GM18909 (cell line): Measurements from ENCODE around the gene JADE3.

Source experiments
- ATAC-seq: cut with Tn5 transposase; IDR thresholded peaks from one replicate; pipeline ENCODE4 v1.9.1; 2021; ENCODE audit warnings: mild to moderate bottlenecking; ENCODE audit not compliant: unreplicated experiment, poor library complexity

JADE3 gene

DNA sequence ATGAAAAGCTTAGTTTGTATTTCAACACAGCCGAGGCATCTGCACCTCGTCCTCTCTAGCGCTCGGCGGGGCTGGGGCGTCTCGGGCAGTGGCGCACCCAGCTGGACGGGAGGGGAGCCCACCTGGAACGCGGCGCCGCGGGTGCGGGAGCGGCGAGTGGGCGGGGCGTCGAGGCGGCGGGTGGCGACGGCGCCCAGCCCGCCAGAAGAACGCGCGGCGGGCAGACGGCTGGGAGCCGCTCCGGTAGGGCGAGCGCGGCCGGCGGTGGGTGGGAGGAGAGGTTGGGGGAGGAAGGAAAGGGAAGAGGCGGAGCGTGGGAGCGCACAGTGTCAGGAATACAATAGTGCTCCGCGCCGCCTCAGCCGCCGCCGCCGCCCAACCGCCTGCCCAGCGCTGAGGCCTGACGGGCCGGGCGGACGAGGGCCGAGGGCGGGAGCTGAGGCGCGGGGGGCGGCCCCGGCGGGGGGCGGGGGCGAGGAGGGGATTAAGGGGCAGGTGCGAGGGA lies at the start of gene JADE3:
TSS of gene JADE3 (plus strand) at position 324 of the 505 bp plus-strand sequence. CDS start 72,474 bp downstream, outside the sequence.
- ATAC-seq: peak; percentile 40

DNA sequence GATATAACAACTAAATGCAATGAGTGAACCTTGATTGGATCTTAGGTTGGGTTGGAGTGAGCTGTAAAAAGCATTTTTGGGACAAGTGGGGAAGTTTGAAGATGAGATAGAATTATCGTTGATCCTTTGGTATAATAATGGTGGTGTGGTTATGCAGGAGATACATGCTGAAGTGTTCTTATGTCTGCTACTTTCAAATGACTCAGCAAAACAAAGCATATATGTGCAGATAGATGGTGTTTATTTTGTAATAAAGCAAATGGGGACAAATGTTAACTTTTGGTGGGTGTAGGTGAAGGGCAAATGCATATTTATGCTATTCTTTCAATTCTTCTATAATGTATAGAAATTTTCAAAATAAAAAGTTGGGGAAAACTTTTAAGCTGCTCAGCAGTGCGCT lies 49.1 kb upstream of the JADE3 start:
- ATAC-seq: no peak

DNA sequence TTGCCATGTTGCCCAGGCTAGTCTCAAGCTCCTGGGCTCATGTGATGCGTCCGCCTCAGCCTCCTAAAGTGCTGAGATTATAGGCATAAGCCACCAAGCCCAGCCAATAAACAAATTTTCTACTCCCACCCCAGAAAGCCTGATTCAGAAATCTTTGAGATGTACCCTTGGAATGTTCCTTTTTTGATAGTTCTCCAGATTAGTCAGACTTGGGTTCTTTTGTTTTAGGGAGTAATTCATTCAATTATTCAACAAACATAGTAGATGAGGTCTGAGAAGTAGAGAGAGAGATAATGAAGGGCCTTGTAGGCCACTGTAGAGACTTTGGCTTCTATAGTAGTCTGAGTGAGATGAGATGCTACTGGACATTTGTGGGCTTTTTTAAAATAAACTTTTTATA lies 47.6 kb upstream of the JADE3 start:
- ATAC-seq: no peak

DNA sequence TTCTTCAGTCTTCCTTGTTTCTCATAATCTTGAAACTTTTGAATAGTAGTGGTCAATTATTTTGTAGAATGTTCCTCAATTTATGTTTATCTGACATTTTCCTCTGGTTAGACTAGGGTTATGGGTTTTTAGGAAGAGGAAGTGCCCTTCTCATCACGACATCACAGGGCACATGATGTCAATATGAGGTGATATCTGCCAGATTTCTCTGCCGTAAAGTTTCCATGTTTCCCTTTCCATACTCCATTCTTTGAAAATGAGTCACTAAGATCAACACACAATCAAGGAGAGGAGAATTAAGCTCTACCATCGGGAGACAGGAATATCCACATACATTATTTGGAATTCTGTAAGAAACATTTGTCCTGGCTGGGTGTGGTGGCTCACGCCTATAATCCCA lies 46.9 kb upstream of the JADE3 start:
- no peak for ATAC-seq

DNA sequence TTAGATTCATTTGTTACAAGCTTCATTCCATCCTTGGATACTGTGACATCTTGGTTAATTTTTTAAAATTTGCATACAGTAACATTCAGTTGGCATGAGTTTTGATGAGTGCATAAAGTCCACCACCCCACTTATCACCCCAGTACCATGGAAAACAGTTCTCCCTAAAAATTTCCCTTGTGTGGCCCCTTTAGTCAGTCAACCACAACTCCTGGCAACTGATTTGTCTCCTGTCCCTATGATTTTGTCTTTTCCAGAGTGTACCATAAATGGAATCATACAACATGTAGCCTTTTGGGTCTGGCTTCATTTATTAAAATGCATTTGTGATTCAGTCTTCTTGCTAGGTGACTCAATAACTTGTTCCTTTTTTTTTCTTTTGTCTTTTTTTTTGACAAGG lies 45.5 kb upstream of the JADE3 start:
- no peak for ATAC-seq

DNA sequence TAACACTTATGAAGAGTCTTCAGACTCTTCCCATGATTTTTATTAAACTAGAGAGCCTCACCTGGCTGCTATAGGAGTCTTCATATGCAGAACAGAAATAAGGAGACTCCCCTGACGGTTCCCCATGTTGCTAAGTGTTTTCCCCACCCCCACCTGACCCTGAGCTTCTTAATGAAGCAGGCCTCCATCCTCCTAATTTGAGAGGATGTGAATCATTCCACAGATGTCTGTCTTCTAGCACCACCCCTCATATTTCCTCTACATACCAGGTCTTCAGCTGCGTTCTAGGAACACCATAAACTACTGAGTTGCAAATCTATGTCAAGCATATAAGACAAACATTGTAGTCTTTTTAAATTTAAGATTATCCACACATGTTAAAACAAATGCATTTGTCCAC lies 38.5 kb upstream of the JADE3 start:
- no peak for ATAC-seq

DNA sequence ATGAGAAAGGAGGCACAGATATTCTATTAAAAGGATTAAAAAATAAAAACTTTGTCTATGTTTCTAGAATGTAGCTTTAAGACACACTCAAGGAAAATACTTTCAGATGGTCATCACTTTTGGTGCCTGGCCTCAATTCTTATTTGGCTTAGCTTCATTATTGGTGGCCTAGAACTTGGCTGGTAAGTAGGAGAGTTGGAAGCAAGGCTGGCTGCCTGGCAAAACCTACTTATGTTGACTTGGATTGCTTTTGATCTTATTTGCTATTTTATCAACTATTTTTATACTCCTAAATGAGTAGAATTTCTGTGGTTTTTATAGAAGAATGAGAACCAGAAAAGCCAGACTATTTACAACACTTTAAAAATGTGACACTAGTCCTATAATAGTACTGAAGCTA lies 35.3 kb upstream of the JADE3 start:
- no peak for ATAC-seq

DNA sequence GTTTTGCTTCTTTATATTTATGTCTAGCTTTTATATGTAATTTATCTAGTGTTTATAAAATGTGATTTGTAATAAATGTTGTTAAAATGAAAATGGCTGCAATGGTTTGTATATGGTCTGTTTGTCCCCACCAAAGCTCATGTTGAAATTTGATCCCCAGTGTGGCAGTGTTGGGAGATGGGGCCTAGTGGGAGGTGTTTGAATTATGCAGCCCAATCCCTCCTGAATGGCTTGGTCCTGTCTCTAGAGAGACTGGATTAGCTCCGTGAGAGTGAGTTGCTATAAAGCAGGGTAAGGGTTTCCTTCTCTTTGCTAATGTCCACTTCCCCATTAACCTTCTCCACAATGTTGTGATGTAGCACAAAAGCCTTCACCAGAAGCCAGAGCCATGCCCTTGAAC lies 30.0 kb upstream of the JADE3 start:
- ATAC-seq: no peak

DNA sequence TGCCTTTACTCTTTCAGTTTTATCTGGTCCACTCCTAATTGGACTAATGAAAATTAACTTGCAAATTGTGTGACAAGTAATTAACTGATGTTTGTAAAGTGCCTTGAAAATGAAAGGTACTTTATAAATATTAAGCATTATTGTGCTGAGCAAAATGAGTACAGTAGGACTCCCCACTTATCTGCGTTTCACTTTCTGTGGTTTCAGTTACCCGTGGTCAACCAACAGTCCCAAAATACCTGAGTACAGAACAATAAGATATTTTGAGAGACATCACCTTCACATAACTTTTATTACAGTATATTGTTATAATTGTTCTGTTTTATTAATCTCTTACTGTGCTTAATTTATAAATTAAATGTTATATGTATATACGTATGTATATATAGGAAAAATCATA lies 27.4 kb upstream of the JADE3 start:
- ATAC-seq: no peak

DNA sequence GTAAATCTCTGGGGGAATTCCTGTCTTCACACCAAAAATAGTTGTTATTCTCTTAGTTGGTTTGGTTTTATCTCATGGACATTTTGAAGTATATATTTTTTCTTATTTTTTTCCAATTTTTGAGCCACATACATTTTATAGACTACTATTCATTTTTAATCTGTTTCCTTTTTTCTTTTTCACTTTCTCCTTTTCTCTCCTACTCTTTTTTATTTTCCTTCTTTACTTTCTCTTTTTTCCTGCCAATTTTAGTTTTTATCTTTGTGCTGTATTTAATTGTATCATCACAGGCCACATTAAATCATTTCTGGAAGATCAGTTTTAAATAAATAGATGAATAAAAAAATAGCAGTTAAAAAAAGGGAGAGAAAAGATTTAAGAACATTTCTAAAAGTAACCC lies 14.0 kb upstream of the JADE3 start:
- ATAC-seq: no peak

DNA sequence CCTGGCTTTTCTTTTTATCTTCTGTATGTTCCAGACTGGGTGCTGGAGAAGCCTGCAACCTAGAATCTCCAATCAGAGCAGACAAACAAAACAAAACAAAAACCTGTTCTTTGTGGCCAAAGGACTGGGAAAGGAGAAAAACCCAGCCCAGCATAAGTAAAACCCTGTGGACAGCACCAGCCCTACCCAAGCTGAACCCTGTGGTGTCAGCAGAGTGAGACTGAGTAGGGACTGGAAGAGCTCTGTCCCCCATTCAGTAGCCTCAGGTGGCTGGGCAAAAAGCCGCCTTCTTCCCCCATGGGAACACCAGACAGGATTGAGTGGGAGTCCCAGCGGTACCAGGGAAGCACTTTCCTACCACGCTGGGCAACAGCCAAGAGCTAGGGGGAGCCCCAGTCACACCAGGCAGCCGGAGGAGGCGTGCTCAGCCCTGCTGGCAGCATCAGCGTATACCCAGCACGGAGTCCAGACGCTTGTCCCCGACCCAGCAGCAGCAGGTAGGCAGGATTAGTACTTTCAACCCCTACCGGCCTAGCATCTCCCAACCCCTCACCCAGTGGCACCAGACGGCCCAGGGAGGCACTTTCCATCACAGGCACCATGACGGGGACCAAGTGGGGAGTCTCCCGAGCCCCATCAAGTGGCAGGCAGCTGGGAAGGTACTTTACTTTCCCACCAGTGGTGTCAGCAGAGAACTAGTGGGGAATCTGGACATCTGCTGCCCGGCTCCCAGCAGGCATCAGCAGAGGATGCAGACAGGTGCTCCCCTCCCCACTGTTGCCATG lies 8.6 kb upstream of the JADE3 start:
- peak; percentile 94 for ATAC-seq

DNA sequence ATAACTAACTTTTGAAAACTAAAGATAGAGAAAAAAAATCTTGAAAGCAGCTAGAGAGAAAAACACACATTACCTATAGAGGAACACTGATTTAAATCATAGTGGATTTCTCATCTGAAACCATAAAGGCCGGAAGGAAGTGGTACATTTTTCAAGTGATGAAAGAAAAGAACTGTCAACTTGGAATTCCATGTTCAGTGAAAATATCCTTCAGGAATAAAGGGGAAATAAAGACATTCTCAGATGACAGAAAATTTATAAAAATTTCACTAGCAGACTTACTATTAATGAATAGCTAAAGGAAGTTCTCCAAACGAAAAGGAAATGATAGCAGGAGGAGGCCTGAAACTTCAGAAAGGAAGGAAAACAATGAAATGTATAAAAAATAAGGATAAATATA lies 7.6 kb upstream of the JADE3 start:
- no peak for ATAC-seq

DNA sequence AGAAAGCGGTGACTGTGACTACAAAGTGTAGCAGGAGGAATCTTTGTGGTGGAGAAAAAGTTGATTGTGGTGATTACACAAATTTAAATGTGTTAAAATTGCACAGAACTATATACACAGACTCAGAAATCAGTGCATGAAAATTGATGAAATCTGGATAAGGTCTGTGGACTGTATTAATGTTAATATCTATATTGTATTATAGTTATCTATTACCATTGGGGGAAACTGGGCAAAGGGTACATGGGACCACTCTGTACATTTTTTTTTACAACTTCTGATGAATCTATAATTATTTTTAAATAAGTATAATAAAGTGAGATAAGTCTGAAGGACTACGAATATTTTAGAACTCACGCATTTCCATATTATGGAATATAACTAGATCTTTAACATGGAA lies 1.8 kb upstream of the JADE3 start:
- no peak for ATAC-seq

DNA sequence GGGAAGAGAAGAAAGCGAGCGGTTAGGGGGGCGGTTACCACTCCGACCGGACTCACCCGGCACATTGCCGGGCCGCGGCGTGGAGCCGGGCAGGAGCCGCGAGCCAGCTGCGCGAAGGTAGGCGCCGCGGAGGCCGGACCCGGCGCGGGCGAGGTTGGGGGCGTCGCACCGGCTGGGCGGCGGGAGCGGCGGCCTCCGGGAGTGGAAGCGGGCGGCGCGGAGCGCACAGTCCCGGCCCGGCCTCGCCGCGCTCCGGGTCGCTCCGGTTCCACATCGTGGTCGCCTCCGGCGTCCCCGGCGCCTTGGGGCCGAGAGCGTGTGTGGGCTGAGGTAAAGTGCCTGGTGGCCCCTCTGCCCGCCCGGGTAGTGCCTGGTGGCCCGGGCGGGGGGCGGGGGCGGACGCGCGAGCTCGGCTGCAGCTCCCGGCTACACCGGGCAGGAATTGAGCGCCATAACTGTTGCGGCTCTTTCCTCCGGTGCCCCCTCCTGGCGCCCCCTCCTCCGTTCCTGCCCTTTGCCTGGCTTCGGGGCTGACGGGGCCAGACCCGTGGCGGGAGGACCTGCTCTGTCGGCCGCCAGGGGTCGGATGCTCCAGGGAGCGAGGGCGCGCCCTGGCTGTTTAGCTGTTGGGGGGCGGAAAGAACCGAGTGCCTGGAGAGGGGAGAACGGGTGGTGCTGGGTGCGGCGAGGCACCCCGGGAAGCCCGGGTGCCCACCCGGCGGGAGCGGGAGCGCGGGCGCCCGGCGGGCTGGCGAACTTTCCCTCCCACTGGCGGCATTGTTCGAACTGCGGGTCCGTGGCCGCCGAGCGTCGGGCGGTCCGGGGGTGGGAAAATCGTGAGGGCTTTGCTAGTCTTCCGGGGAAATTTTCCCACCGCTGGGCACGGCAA lies 626 bp downstream of the JADE3 start:
- ATAC-seq: peak; percentile 53

DNA sequence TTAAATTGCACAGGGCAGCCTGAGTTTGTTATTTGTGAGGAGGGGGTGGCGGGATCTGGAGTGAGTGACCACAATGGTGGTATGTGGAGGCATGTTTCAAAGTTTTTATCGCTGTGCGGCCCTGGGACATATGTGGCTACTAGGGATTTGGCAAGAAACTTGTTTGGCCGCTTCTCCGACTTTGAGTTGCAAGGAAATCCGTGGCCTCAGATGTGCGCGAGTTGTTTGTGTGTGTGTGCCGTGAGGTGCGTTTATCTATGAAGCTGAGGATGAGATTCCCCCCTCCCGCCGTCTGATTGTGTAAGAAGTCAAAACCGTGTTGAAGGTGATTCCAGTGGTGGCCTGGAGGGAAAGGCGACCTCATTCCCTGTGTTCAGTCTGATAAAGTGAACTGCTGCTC lies 1.4 kb downstream of the JADE3 start:
- no peak for ATAC-seq

DNA sequence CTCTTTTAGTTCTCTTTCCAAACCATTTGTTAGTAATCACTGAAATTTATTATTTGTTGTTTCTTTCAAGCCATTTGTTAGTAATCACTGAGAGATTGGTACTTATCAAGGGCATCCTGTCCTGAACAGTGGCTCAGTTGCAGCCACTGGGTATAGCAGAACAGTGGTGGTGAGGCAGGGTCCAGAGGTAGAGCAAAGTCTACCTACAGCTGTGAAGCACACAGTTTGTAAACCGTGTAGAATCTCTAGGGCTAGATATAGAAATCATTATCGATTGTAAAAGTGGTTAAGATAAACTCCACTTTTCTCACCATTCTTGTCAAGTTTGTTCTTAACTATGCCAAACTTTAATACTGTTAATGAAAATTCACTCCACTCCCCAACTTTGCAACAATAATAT lies 4.1 kb downstream of the JADE3 start:
- no peak for ATAC-seq

DNA sequence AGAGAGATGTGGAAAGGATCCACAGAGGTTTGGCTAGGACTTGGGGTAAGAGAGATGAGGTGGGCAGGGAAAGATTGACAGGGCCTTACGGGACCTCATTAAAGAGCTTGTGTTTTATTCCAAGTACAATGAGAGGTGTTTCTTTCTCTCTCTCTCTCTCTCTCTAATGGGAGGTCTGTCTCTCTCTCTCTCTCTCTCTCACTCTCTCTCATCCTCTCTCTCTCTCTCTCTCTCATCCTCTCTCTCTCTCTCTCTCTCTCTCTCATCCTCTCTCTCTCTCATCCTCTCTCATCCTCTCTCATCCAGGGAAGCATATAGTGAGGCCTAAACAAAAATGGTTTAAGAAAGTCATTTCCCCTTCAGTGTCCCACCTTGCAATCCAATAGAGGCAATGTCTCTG lies 5.4 kb downstream of the JADE3 start:
- no peak for ATAC-seq

DNA sequence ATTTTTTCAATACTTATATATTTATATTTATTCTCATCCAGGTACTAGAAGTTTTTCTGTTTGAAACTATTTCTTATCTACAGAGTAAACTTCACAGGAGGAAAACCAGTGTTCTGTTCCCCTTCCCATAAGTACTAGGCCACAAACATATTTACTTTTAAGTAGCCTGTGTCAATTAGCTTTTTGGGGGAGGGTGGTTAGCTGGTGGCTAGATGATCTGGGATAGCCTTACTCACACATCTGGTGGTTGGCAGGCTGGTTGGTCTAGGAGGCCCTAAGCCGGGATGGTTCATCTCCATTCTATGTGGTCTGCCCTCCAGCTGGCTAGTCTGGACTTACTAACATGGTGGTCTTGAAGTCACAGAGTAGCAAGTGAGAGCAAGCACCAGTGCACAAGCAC lies 6.2 kb downstream of the JADE3 start:
- no peak for ATAC-seq

DNA sequence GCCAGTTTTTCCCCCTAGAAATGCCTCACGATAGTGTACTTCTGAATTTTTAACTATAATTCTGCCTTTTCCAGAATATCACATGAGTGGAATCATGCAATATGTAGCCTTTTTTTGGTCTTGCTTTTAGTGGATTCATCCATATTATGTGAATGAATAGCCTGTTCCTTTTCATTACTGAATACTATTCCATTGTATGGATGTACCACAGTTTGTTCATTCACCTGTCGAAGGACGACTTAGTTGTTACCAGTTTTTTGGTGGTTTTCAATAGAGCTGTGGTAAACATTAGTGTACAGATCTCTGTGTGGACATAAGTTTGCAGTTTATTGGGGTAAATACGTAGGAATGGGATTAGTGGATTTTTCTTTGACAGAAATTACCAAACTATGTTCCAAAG lies 8.0 kb downstream of the JADE3 start:
- no peak for ATAC-seq

DNA sequence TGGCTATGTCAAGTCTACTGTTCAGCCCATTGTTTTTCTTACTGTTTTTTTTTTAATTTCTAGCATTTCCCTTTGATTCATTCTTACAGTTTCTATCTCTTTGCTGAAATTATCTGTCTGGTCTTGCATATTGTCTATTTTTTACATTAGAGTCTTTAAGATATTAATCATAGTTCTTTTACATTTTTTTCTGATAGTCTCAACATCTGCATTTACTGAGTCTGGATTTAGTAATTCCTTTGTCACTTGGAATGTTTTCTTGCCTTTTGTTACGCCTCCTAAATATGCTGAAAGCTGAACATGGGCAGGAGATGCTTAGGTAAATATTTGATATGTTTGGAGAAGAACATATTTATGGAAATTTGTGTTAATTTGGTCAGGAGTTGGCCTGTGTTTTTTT lies 10.4 kb downstream of the JADE3 start:
- ATAC-seq: no peak

DNA sequence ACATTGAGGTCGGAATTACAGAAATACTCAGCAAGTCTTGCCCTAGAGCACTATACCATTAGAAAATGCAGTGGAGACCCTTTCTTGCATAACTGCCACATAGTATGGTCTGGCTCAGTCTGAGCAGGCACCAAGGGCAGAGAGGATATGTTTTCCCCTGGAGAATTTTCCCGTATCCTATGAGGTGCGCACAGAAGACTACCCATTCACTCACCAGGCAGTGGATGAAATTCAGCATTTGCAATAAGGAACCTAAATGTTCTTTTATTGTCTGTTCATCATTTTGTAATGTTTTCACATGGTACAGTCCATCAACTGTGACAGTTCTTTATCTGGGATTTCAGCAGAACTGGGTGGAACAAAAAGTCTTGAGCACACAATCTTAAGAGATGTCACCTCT lies 15.5 kb downstream of the JADE3 start:
- ATAC-seq: no peak
